DMS153 (cell line): Measurements from ENCODE around the gene C16orf78.

Source experiments
- DNase-seq: peaks from one replicate; lab custom pipeline; 2025; lab: John Stamatoyannopoulos, UW

C16orf78 gene

GRCh38 chr16:49431591-49432290, 58.1 kb downstream of the C16orf78 start:
- no peak for DNase-seq

- no peak for DNase-seq
Observed at GRCh38 chr16:49434733-49435132, 61.1 kb downstream of the C16orf78 start.

- no peak for DNase-seq
Observed at GRCh38 chr16:49436181-49436580, 62.6 kb downstream of the C16orf78 start.

GRCh38 chr16:49437344-49437743, 63.7 kb downstream of the C16orf78 start:
- no peak for DNase-seq

- no peak for DNase-seq
Observed at GRCh38 chr16:49439050-49439449, 65.4 kb downstream of the C16orf78 start.

- no peak for DNase-seq
Observed at GRCh38 chr16:49439676-49440075, 66.1 kb downstream of the C16orf78 start.

- no peak for DNase-seq
Observed at GRCh38 chr16:49440156-49441065, 66.8 kb downstream of the C16orf78 start.

- peak; percentile 28 for DNase-seq
Observed at GRCh38 chr16:49441366-49441780, 67.8 kb downstream of the C16orf78 start.

- no peak for DNase-seq
Observed at GRCh38 chr16:49442805-49443204, 69.2 kb downstream of the C16orf78 start.

GRCh38 chr16:49443576-49443975, 70.0 kb downstream of the C16orf78 start:
- no peak for DNase-seq

- DNase-seq: no peak
Observed at GRCh38 chr16:49446805-49447204, 73.2 kb downstream of the C16orf78 start.
